GM19238 (cell line): ENCODE results near the gene CDH9.

Experiments used
- DNase-seq: peaks from one replicate; pipeline ENCODE4 v3.0.0; 2011; ENCODE audit warnings: low spot score; ENCODE audit not compliant: insufficient read length

The CDH9 gene

GRCh38 chr5:27038476-27038875, at the start of gene CDH9:
Gene CDH9 (minus strand): TSS chr5:27038586. CDS start chr5:26988333, 50,253 bp downstream.
- no peak for DNase-seq

GRCh38 chr5:27087747-27088146, 49.4 kb upstream of the CDH9 start:
- DNase-seq = no peak

GRCh38 chr5:27083449-27084415, 45.3 kb upstream of the CDH9 start:
- no peak for DNase-seq

- no peak for DNase-seq
Measured at GRCh38 chr5:27080147-27080546, 41.8 kb upstream of the CDH9 start.

GRCh38 chr5:27062451-27062850, 24.1 kb upstream of the CDH9 start:
- no peak for DNase-seq

GRCh38 chr5:27048510-27048909, 10.1 kb upstream of the CDH9 start:
- DNase-seq = no peak

- no peak for DNase-seq
Measured at GRCh38 chr5:27041372-27041771, 3.0 kb upstream of the CDH9 start.

- DNase-seq = no peak
Measured at GRCh38 chr5:27034565-27034964, 3.8 kb downstream of the CDH9 start.

- DNase-seq = no peak
Measured at GRCh38 chr5:27026801-27027200, 11.6 kb downstream of the CDH9 start.

- no peak for DNase-seq
Measured at GRCh38 chr5:27026063-27026462, 12.3 kb downstream of the CDH9 start.

GRCh38 chr5:27021471-27021870, 16.9 kb downstream of the CDH9 start:
- DNase-seq = no peak

- no peak for DNase-seq
Measured at GRCh38 chr5:27020973-27021372, 17.4 kb downstream of the CDH9 start.

- no peak for DNase-seq
Measured at GRCh38 chr5:27015758-27016157, 22.6 kb downstream of the CDH9 start.

GRCh38 chr5:27011274-27011673, 27.1 kb downstream of the CDH9 start:
- DNase-seq = no peak

- no peak for DNase-seq
Measured at GRCh38 chr5:27010646-27011045, 27.7 kb downstream of the CDH9 start.

GRCh38 chr5:27009540-27009915, 28.9 kb downstream of the CDH9 start:
- DNase-seq = no peak

- DNase-seq = no peak
Measured at GRCh38 chr5:27008604-27009539, 29.5 kb downstream of the CDH9 start.

GRCh38 chr5:27007121-27007520, 31.3 kb downstream of the CDH9 start:
- DNase-seq = no peak

GRCh38 chr5:26986985-26987384, 51.4 kb downstream of the CDH9 start:
- no peak for DNase-seq

- DNase-seq = no peak
Measured at GRCh38 chr5:26981750-26982149, 56.6 kb downstream of the CDH9 start.

- DNase-seq = no peak
Measured at GRCh38 chr5:26959290-26959689, 79.1 kb downstream of the CDH9 start.

GRCh38 chr5:26955161-26955560, 83.2 kb downstream of the CDH9 start:
- DNase-seq = no peak
